Activated CD8-positive, alpha-beta memory T cell treated with anti-CD3 and anti-CD28 coated beads, Interleukin-2, amount 50 U/mL, for 24 hours (primary cell): Measurements from ENCODE around the gene TYMS.

ENCODE experiments used
- DNase-seq: peaks from one replicate; pipeline ENCODE4 v3.0.0-alpha.2; 2020; ENCODE audit errors: extremely low read depth

Gene TYMS

GRCh38 chr18:711657-712400, 54.4 kb downstream of the TYMS start:
- peak; percentile 53 for DNase-seq

GRCh38 chr18:712401-713134, 55.1 kb downstream of the TYMS start, which contains the start of gene ENOSF1:
ENOSF1 (minus strand) TSS chr18:712630; CDS start chr18:712587, 43 bp downstream.
- DNase-seq: peak; percentile 58

- DNase-seq: no peak
Observed at GRCh38 chr18:713135-713490, 55.7 kb downstream of the TYMS start.

GRCh38 chr18:715626-716025, 58.2 kb downstream of the TYMS start:
- no peak for DNase-seq

- DNase-seq: no peak
Observed at GRCh38 chr18:717003-717402, 59.5 kb downstream of the TYMS start.
